RWPE2 (cell line): Measurements from ENCODE around the gene ATP8B3.

Source experiments
- ATAC-seq: fragments of 200-7000 bp; cut with Tn5 transposase; 3 replicates; pipeline ENCODE4 v1.9.1; 2021; ENCODE audit warnings: low read depth
- DNase-seq: peaks from one replicate; pipeline ENCODE4 v3.0.0-alpha.2; 2020; ENCODE audit warnings: low spot score
- H3K27ac ChIP-seq: fragments of 450-650 bp; 2 replicates; pipeline ENCODE4 v1.5.1; 2017; ENCODE audit warnings: mild to moderate bottlenecking; ENCODE audit not compliant: poor library complexity, severe bottlenecking
- H3K27me3 ChIP-seq: fragments of 250-450 bp; sonication (Bioruptor Pico); 2 replicates; pipeline ENCODE4 v1.5.1; 2021; ENCODE audit warnings: mild to moderate bottlenecking, moderate library complexity; ENCODE audit not compliant: insufficient read depth, poor library complexity, severe bottlenecking
- H3K36me3 ChIP-seq: fragments of 250-450 bp; sonication (Bioruptor Pico); 2 replicates; pipeline ENCODE4 v1.5.1; 2020; ENCODE audit warnings: low read depth, mild to moderate bottlenecking, moderate library complexity
- H3K4me1 ChIP-seq: fragments of 250-450 bp; sonication (Bioruptor Pico); 2 replicates; pipeline ENCODE4 v1.5.1; 2021; ENCODE audit warnings: mild to moderate bottlenecking, moderate library complexity; ENCODE audit not compliant: insufficient read depth, poor library complexity, severe bottlenecking
- H3K4me3 ChIP-seq: fragments of 250-450 bp; sonication (Bioruptor Pico); 2 replicates; pipeline ENCODE4 v1.5.1; 2021; ENCODE audit warnings: mild to moderate bottlenecking, moderate library complexity; ENCODE audit not compliant: severe bottlenecking
- H3K9me3 ChIP-seq: fragments of 250-450 bp; sonication (Bioruptor Pico); 2 replicates; pipeline ENCODE4 v1.5.1; 2021; ENCODE audit warnings: mild to moderate bottlenecking, moderate library complexity; ENCODE audit not compliant: severe bottlenecking
- TF ChIP-seq, protein P1 (sequence below): fragments of 450-650 bp; IDR thresholded peaks from one replicate; pipeline ENCODE4 v1.5.1; 2017; ENCODE audit warnings: mild to moderate bottlenecking, moderate library complexity; ENCODE audit not compliant: poor library complexity, severe bottlenecking

ATP8B3 gene

DNA sequence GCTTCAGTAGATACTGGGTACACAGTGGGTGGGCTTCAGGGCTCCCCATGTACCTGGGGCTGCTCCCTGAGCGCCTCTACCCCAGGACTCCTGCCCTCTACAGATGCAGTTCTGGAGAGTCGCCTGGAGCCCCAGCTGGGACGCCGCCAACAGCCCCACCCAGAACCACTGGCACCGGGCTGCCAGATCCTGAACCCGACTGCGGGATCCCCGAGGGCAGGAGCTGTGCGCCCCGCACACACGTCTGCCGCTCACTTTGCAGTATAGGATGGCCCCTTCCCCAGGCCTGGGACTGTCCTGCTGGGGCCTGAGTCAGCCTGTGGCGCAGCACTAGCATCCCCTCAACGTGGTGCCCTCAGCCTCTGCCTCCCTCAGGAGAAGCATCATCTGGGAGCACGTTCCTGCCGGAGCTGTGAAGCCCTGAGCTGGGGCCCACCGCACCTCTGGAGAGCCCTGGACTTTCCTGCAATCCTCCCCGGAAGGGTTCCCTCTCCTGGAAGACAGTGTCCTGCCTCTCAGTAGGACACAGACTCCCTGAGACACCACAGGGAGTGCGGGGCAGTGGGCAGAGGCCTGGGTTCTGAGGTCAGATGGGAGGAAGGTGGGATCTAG, 32.5 kb upstream of the ATP8B3 start:
- Histone ChIP-seq H3K36me3 (peaks cover 20% of the 10 kb centered on the region), H3K4me1 (no peaks in the 10 kb centered on the region), H3K9me3 (no peaks in the 10 kb centered on the region), H3K27ac (no peak overlapping the region), H3K27me3 (no peaks in the 10 kb centered on the region), H3K4me3 (no peak overlapping the region)
- ATAC-seq = no peak
- no peak for DNase-seq
- TF ChIP-seq, protein P1, sequence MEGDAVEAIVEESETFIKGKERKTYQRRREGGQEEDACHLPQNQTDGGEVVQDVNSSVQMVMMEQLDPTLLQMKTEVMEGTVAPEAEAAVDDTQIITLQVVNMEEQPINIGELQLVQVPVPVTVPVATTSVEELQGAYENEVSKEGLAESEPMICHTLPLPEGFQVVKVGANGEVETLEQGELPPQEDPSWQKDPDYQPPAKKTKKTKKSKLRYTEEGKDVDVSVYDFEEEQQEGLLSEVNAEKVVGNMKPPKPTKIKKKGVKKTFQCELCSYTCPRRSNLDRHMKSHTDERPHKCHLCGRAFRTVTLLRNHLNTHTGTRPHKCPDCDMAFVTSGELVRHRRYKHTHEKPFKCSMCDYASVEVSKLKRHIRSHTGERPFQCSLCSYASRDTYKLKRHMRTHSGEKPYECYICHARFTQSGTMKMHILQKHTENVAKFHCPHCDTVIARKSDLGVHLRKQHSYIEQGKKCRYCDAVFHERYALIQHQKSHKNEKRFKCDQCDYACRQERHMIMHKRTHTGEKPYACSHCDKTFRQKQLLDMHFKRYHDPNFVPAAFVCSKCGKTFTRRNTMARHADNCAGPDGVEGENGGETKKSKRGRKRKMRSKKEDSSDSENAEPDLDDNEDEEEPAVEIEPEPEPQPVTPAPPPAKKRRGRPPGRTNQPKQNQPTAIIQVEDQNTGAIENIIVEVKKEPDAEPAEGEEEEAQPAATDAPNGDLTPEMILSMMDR = no peak

DNA sequence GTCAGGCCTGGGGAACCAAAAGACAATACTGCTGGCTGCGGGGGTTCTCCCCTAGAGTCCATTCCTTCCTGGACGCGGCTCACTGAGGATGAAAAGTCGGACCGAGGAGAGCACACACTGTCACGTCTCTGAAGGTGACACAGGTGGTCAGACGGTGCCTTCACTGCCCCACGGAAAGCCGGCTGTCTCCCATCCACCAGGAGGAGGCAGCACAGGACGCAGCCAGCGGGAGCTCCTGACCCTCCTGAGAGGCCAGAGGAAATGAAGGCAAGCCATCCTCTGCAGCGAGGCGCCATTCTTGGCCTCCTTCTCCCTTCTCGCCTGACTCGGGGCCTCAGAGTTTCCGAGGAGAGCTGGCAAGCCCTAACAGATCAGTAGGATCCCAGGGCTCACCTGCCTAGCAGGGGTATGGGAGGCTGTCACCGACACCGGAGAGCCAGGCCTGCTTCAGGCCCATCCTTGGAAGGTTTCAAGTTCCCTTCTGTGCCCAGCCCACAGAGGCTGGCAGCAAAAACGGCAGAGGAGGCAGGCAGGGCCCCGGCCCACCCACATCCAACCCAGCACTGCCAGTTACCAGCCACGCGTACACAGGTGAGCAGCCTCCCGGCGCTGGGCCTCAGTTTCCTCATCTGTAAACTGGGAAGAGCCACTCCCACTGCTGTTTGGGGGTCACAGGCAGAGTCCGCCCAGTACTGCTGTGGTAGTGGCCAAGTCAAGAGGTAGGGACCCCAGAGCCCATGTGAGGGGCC, 31.7 kb upstream of the ATP8B3 start:
- Histone ChIP-seq H3K36me3 (peaks cover 20% of the 10 kb centered on the region), H3K27ac (no peak overlapping the region), H3K9me3 (no peaks in the 10 kb centered on the region), H3K4me1 (no peaks in the 10 kb centered on the region), H3K27me3 (no peaks in the 10 kb centered on the region), H3K4me3 (no peak overlapping the region)
- ATAC-seq (no peak), DNase-seq (no peak)
- TF ChIP-seq, protein P1 = no peak

DNA sequence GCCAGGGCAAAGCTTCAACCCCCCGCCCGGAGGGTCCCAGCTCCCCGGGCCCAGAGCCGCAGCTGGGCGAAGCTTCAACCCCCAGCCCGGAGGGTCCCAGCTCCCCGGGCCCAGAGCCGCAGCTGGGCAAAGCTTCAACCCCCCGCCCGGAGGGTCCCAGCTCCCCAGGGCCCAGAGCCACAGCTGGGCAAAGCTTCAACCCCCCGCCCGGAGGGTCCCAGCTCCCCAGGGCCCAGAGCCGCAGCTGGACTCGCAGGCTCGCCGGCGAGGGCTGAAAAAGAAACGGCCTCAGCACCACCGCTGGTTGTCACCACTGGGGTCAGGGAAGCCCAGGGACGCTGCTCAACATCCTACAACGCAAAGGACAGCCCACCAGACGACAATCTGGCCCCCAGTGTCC, 31.0 kb upstream of the ATP8B3 start:
- Histone ChIP-seq H3K4me3 (no peak overlapping the region), H3K9me3 (no peaks in the 10 kb centered on the region), H3K36me3 (peaks cover 20% of the 10 kb centered on the region), H3K27ac (no peak overlapping the region), H3K27me3 (no peaks in the 10 kb centered on the region), H3K4me1 (no peaks in the 10 kb centered on the region)
- DNase-seq = no peak
- TF ChIP-seq, protein P1 = no peak
- no peak for ATAC-seq

DNA sequence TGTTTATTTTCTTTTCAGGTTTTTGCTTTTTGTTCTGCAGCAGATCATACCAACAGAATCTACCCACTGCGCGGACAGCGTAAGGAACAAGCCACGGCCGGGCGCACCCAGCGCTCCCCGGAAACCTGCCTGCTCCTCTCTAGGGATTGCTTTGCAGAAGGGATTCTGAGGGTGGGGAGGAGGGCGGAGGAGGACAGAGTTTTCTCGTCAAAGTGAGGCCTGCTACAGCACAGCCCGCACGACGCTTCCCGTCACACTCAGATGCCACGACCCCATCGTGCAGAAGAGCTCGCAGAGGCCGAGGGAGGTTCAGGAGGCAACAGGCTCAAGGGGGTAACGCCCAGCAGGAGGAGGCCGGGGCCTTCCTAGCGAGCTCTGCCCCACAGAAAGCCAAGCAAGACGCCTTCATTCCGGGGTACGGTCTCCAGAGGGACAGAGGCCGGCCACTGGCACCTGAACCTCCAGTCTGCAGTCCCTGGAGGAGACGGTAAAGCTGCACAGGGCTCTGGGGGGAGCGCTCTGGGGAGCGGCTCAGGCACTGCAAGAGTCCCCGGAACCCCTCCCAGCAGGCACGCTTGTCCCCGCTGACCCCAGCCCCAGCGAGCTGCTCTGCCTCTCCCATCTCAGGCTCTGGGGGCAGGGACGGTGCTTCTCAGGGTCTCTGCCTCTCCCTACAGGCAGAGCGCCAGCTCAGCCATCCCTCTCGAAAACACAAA, 29.3 kb upstream of the ATP8B3 start:
- Histone ChIP-seq H3K4me1 (no peaks in the 10 kb centered on the region), H3K4me3 (no peak overlapping the region), H3K9me3 (no peaks in the 10 kb centered on the region), H3K27me3 (no peaks in the 10 kb centered on the region), H3K36me3 (peaks cover 19% of the 10 kb centered on the region), H3K27ac (no peak overlapping the region)
- ATAC-seq (no peak), DNase-seq (no peak)
- TF ChIP-seq, protein P1 = no peak
